Bronchial epithelial cell (primary cell): ENCODE measurements around the gene AIMP2. TPM values are rescaled to one million over a fixed set of nuclear protein-coding genes. Genes with fewer than 3 reads are reported as not detected.

Source experiments
- DNase-seq: peaks from one replicate; pipeline ENCODE4 v3.0.0-alpha.2; 2010; ENCODE audit warnings: low read depth
- FAIRE-seq: peaks from 2 replicates; lab custom pipeline; 2011; peaks lifted over from hg19 to GRCh38; lab: Jason Lieb, UNC
- H3K27me3 ChIP-seq: 2 replicates; pipeline ENCODE4 v1.5.1; 2011; ENCODE audit warnings: low read length; ENCODE audit not compliant: control insufficient read depth, insufficient read depth
- H3K36me3 ChIP-seq: 2 replicates; pipeline ENCODE4 v1.5.1; 2011; ENCODE audit warnings: low read length; ENCODE audit not compliant: control insufficient read depth, insufficient read depth
- H3K4me3 ChIP-seq: 2 replicates; pipeline ENCODE4 v1.5.1; 2011; ENCODE audit warnings: mild to moderate bottlenecking, low read depth, low read length, control low read depth
- CTCF ChIP-seq: IDR thresholded peaks from 2 replicates; pipeline ENCODE4 v1.5.1; 2011; ENCODE audit warnings: mild to moderate bottlenecking, moderate library complexity, low read length, control low read depth, inconsistent platforms; ENCODE audit not compliant: insufficient read depth, severe bottlenecking
- total RNA-seq: library from RNA; depleted of rRNA; stranded (reverse); fragments of >200 nt; gene quantifications from 2 replicates; pipeline ENCODE4 v1.2.1, GENCODE V29; 2014

The AIMP2 gene
- total RNA-seq, 1 donor from 2014 or later = 79.0 TPM

DNA sequence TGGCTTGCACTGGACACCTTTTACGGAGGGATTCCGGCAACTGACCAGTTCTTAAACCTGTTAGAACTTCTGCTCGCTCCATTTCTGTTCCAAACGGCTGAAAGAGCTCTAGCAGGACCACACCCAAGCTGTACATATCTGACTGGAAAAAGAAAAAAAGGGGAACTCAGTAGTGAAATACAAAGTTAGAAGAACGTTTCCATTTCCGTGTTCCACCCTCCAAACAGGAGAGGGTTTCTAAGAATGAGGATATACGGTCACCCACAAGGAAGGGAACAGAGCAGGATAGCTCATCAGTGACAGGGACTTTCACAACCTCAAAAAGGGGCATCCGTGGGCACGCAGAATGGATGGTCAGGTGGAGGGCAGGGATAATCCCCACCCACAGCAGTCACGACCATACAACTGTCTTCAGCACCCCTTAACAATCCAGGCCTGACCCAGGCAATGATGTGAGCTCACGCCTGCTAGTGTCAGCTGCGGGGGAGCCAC is 17.8 kb downstream of the AIMP2 start:
- Histone ChIP-seq H3K4me3 (no peak overlapping the region), H3K27me3 (no peaks in the 10 kb centered on the region), H3K36me3 (peaks cover 23% of the 10 kb centered on the region)
- no peak for TF ChIP-seq CTCF
- DNase-seq (no peak), FAIRE-seq (no peak)

DNA sequence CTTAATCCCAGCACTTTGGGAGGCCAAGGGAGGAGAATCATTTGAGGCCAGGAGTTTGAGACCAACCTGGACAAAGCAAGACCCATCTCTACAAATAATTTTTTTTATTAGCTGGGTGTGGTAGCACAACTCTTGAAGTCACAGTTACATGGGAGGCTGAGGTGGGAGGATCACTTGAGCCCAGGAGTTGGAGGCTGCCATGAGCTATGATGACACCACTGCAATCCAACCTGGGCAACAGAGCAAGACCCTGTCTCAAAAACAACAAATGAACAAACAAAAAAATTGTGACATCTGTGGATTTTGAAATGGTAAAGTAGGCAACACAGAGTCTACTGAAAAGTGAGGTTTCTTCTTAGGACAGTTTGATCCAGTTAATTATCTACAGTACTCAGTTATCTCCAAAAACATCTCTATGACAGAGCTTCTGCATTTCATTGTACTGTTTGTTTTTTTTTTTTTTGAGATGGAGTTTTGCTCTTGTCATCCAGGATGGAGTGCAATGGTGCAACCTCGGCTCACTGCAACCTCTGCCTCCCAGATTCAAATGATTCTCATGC is 18.8 kb downstream of the AIMP2 start:
- no peak for TF ChIP-seq CTCF
- Histone ChIP-seq H3K36me3 (peaks cover 16% of the 10 kb centered on the region), H3K4me3 (no peak overlapping the region), H3K27me3 (no peaks in the 10 kb centered on the region)
- no peak for DNase-seq
- no peak for FAIRE-seq

DNA sequence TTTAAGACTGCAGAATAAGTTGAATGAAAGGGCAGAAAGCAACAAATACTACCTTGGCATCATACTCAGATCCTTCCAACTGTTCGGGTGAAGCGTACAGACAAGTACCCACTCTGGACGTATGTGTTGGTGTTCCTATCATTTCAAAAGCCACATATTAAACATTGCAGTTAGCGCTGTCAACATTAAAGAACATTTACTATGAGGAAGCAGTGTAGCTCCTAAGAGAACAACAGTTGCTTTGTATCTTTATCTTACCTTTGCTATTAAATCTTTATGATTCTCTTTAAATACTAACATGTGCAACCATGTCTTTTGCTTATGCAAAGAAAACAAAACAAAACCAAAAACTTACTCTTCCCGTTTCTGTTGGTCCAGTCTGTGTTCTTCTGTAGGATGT is 19.5 kb downstream of the AIMP2 start:
- Histone ChIP-seq H3K36me3 (peaks cover 14% of the 10 kb centered on the region), H3K27me3 (no peaks in the 10 kb centered on the region), H3K4me3 (no peak overlapping the region)
- FAIRE-seq (no peak), DNase-seq (no peak)
- TF ChIP-seq CTCF = no peak

- no peak for TF ChIP-seq CTCF
- FAIRE-seq (no peak), DNase-seq (no peak)
- H3K27me3 ChIP-seq = no peaks in the 10 kb centered on the region
- no peak within 1 kb of the TSS for H3K4me3 ChIP-seq
- H3K36me3 ChIP-seq = peaks cover 12% of the 10 kb centered on the region
Observed at GRCh38 chr7:6030988-6031387, 21.9 kb downstream of the AIMP2 start, which contains the start of gene ANKRD61. Gene ANKRD61, plus strand, starts transcription at chr7:6031376. Its CDS starts 0 bp downstream, at chr7:6031376.

DNA sequence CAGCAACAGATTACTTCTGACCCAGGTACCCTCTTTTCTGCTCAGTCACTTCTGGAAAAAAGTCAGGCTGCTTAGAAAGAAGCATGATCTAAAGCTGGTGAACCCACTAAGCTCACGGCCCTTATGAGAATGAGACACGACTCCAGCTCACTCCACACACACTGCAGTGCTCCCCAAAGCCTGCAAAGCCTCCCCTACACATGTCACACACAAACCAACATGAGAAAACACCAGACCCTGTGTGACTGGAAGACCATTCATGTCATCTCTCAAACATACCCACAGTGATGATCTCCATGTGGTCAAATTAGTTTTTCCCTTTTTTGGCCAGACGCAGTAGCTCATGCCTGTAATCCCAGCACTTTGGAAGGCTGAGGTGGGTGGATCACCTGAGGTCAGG is 22.5 kb downstream of the AIMP2 start:
- Histone ChIP-seq H3K36me3 (peaks cover 9% of the 10 kb centered on the region), H3K4me3 (no peak overlapping the region), H3K27me3 (no peaks in the 10 kb centered on the region)
- no peak for FAIRE-seq
- TF ChIP-seq CTCF = no peak
- DNase-seq = no peak

DNA sequence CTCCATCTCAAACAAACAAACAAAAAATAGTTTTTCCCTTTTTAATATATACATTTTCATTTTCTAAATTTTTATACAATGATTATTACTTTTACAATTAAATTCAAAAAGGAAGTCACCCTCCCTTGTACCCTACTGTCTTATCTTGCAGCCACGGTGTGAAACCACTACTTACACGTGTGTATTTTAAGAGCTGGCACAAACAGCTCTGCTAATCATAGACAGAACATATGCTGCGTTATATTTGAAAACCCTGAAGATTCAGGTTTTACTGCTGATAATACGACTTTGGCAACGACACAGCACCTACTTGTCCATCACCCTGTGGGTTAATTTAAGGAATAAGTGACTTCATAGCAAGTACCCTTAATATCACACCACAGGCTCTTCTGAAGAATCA is 23.1 kb downstream of the AIMP2 start:
- DNase-seq = no peak
- Histone ChIP-seq H3K27me3 (no peaks in the 10 kb centered on the region), H3K36me3 (peaks cover 8% of the 10 kb centered on the region), H3K4me3 (no peak overlapping the region)
- FAIRE-seq = no peak
- TF ChIP-seq CTCF = no peak
